Kidney (tissue), 14 donors: Measurements from ENCODE around the gene TP53BP2. TPM values are rescaled to one million over a fixed set of nuclear protein-coding genes. Genes with fewer than 3 reads are reported as not detected.
"Not testable (repeated sequence)": the region's sequence is repeated elsewhere in the genome, so short reads cannot be mapped to it uniquely, and the experiment has no call there.

Experiments
- DNase-seq, 5 donors: peaks; one replicate each; pipeline ENCODE4 v3.0.0-alpha.2; 2013 to 2020
- FAIRE-seq: peaks from 2 replicates; lab custom pipeline; 2012; peaks lifted over from hg19 to GRCh38; lab: Jason Lieb, UNC
- H3K27ac ChIP-seq, 2 donors: one replicate each; pipeline ENCODE4 v1.7.0; 2013; ENCODE audit warnings: low read depth in 2 of 2, low read length in 2 of 2, inconsistent platforms in 1 of 2
- H3K27me3 ChIP-seq: one replicate; pipeline ENCODE4 v1.7.1; 2013; ENCODE audit warnings: low read length, inconsistent platforms; ENCODE audit not compliant: control insufficient read depth, insufficient read depth
- H3K36me3 ChIP-seq, 3 donors: one replicate each; pipeline versions ENCODE4 v1.7.0 to v1.7.1; 2013; ENCODE audit warnings: low read length in 3 of 3, control low read depth in 1 of 3, inconsistent platforms in 1 of 3; ENCODE audit not compliant: insufficient read depth in 3 of 3, control insufficient read depth in 2 of 3
- H3K4me1 ChIP-seq, 3 donors: one replicate each; pipeline versions ENCODE4 v1.7.0 to v1.7.1; 2013; ENCODE audit warnings: low read length in 3 of 3, inconsistent platforms in 1 of 3, low read depth in 1 of 3; ENCODE audit not compliant: control insufficient read depth in 2 of 3, insufficient read depth in 2 of 3
- H3K4me3 ChIP-seq, 3 donors: one replicate each; pipeline versions ENCODE4 v1.7.0 to v1.8.1; 2013; ENCODE audit warnings: low read length in 3 of 3, control low read depth in 1 of 3, inconsistent platforms in 1 of 3
- H3K9ac ChIP-seq, 3 donors: one replicate each; pipeline versions ENCODE4 v1.7.0 to v1.7.1; 2013; ENCODE audit warnings: low read length in 3 of 3, control low read depth in 1 of 3, inconsistent platforms in 1 of 3
- H3K9me3 ChIP-seq, 3 donors: one replicate each; pipeline versions ENCODE4 v1.7.0 to v1.7.1; 2013; ENCODE audit warnings: low read length in 3 of 3, control low read depth in 1 of 3, inconsistent platforms in 1 of 3; ENCODE audit not compliant: control insufficient read depth in 2 of 3, insufficient read depth in 1 of 3
- intact Hi-C: fragments of 100-400 bp; cut with DNase I; formaldehyde crosslinking; loops from one replicate; pipeline ENCODE4 v1.11.1; 2022
- polyA plus RNA-seq: library from polyadenylated mRNA; stranded (reverse); fragments of 350-450 nt; fragmentation: Illumina TruSeq; extraction: RNeasy Lipid Tissue Mini Kit (QIAGEN cat#74804); gene quantifications from one replicate; pipeline ENCODE4 v1.2.3, GENCODE V29; 2014; ENCODE audit warnings: low read depth, low replicate concordance; ENCODE audit not compliant: insufficient read depth
- total RNA-seq: library from RNA; stranded (reverse); fragmentation: NEBNext Ultra II Directional; extraction: Animal tissue kit (Norgen Biotek cat#: 25700); gene quantifications from one replicate; pipeline ENCODE4 v1.2.1, GENCODE V29; 2021
- TF ChIP-seq, protein P1 (sequence below): IDR thresholded peaks from 3 replicates; pipeline ENCODE4 v1.5.1; 2012; ENCODE audit warnings: mild to moderate bottlenecking, moderate library complexity, borderline replicate concordance; ENCODE audit not compliant: insufficient read depth; ENCODE audit errors: extremely low read depth
- donor health status: control.
- donor health status: control.
- donor health status: control.
- donor health status: control.
- donor health status: control.
- donor health status: DM: yes; HTN: yes; CAD: no.
- donor health status: Normal renal cell carcinoma (clear cell type).

The TP53BP2 gene
- total and polyA plus RNA-seq, 2 donors from 2014 or later, result 10.3 to 45.9 TPM

DNA sequence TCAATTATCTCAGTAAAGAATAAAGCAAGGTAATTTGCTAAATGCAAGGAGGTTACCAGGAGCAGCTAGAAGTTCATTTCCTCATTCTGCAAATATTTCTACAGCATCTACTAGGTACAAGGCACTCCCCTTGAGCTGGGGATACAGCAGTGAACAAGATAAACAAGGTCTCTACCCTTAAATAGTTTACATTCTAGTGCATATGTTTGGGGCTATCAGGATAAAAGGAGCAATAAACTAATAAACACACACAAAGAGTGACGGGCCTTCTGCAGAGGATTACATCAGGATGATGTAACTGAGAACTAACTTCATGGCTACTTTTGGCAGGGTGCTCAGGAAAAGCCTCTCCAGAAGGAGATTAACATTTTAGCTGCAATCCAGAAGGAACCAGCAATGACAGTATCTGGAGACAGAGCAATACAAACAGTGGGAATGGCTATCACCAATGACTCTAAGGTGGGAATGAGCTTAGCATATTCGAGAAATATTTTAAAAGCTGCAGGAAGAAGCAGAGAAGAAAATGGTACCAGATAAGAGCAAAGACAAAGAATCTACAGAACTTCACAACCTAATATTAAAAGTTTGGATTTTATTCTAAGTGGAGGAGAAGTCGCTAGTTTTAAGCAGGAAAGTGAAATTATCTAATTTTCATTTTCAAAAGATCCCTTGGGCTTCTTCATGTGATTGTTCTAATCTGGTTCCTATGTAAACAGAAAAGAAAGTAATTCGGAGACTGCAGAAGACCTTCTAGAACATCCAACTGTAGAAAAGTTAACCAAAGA is 25.8 kb downstream of the TP53BP2 start:
- no peaks in the 10 kb centered on the region for H3K27me3 ChIP-seq
- H3K36me3 ChIP-seq, result peaks cover 2 to 8% (median 2%) of the 10 kb centered on the region in 3 donors
- DNase-seq (no peak), FAIRE-seq (no peak)
- intact Hi-C loops, result no loop called here
- no peak overlapping the region for H3K27ac ChIP-seq
- H3K4me1 ChIP-seq, result no peaks in the 10 kb centered on the region
- no peaks in the 10 kb centered on the region for H3K9me3 ChIP-seq
- TF ChIP-seq, protein P1, sequence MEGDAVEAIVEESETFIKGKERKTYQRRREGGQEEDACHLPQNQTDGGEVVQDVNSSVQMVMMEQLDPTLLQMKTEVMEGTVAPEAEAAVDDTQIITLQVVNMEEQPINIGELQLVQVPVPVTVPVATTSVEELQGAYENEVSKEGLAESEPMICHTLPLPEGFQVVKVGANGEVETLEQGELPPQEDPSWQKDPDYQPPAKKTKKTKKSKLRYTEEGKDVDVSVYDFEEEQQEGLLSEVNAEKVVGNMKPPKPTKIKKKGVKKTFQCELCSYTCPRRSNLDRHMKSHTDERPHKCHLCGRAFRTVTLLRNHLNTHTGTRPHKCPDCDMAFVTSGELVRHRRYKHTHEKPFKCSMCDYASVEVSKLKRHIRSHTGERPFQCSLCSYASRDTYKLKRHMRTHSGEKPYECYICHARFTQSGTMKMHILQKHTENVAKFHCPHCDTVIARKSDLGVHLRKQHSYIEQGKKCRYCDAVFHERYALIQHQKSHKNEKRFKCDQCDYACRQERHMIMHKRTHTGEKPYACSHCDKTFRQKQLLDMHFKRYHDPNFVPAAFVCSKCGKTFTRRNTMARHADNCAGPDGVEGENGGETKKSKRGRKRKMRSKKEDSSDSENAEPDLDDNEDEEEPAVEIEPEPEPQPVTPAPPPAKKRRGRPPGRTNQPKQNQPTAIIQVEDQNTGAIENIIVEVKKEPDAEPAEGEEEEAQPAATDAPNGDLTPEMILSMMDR, result no peak
- no peak overlapping the region for H3K4me3 ChIP-seq
- no peak overlapping the region for H3K9ac ChIP-seq

DNA sequence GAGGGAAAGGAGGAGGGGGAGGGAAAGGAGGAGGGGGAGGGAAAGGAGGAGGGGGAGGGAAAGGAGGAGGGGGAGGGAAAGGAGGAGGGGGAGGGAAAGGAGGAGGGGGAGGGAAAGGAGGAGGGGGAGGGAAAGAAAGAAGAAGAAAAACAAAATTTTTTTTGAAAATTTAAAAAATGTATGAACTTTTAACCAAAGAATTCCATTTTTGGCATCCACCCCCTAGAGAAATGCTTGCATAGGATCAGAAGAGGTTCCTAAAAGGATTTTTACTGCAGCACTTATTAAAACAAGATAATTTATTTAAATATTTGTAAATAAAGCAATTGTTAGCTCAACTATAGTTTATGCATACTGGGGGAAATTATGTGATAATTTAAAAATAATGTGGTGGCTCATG is 28.5 kb downstream of the TP53BP2 start:
- H3K4me1 ChIP-seq, H3K9me3 ChIP-seq, FAIRE-seq, intact Hi-C loops, DNase-seq, H3K4me3 ChIP-seq, H3K27me3 ChIP-seq, H3K9ac ChIP-seq, H3K27ac ChIP-seq: not testable (repeated sequence)
- peaks cover 2 to 13% (median 5%) of the 10 kb centered on the region in 3 donors for H3K36me3 ChIP-seq

DNA sequence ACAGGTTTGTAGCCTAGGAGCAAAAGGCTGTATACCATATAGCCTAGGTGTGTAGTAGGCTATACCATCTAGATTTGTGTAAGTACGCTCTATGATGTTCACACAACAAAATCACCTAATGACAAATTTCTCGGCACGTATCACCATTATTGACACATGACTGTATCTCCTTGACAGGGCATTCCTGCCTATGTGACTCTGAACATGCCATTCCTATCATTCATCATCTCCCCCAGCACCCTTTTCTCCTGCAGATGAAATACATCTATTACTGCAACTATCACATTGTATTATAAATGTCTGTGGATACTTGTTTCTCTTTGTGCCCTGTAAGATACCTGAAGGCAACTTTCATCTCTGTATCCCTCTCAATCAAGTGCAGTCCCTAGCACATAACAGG is 29.9 kb downstream of the TP53BP2 start:
- peaks cover 2 to 9% (median 5%) of the 10 kb centered on the region in 3 donors for H3K36me3 ChIP-seq
- no peak for FAIRE-seq

More for the DNA sequence above, 29.9 kb downstream of the TP53BP2 start:
- TF ChIP-seq, protein P1, result no peak
- Histone ChIP-seq H3K27me3 (no peaks in the 10 kb centered on the region), H3K9ac (no peak overlapping the region), H3K4me3 (no peak overlapping the region), H3K27ac (no peak overlapping the region), H3K9me3 (no peaks in the 10 kb centered on the region), H3K4me1 (no peaks in the 10 kb centered on the region)
- intact Hi-C loops, result no loop called here
- no peak for DNase-seq
